PFSK-1 (cell line): ENCODE results near the gene BLOC1S1.

Experiments used
- POLR2AphosphoS5 ChIP-seq: IDR thresholded peaks from 2 replicates; pipeline ENCODE4 v1.6.1; 2012; ENCODE audit warnings: low read depth, mild to moderate bottlenecking, control low read depth, low read length, moderate library complexity
- REST ChIP-seq, 2 experiments: IDR thresholded peaks; 2 replicates each; pipeline versions ENCODE4 v1.6.1 to v1.8.0; 2011 to 2012; ENCODE audit warnings: low read depth in 2 of 2, low read length in 2 of 2, control low read depth in 1 of 2, inconsistent platforms in 1 of 2, mild to moderate bottlenecking in 1 of 2, moderate library complexity in 1 of 2; ENCODE audit not compliant: insufficient read depth in 1 of 2
- SIN3A ChIP-seq: IDR thresholded peaks from 2 replicates; pipeline ENCODE4 v1.6.1; 2012; ENCODE audit warnings: mild to moderate bottlenecking, low read length, moderate library complexity, borderline replicate concordance; ENCODE audit not compliant: insufficient read depth
- TAF1 ChIP-seq: IDR thresholded peaks from 2 replicates; pipeline ENCODE4 v1.6.1; 2012; ENCODE audit warnings: low read length, control low read depth, borderline replicate concordance; ENCODE audit not compliant: insufficient read depth

GRCh38 chr12:55767156-55767555, 51.3 kb downstream of the BLOC1S1 start:
- TF ChIP-seq TAF1 (no peak), POLR2AphosphoS5 (no peak), SIN3A (no peak), REST (IDR thresholded peaks at IDR 0.05; ENCODE audit: insufficient read depth in 1 of 2, low read depth in 2 of 2, low read length in 2 of 2) (no peak)
